ENCODE results near the gene ACADM.

GRCh38 chr1:75707191-75707590, 17.3 kb upstream of the ACADM start:
- TF ChIP-seq CTCF (IDR thresholded peaks at IDR 0.05) (no peak), POLR2A (IDR thresholded peaks at IDR 0.05) (no peak), POLR2AphosphoS5 (IDR thresholded peaks at IDR 0.05) (no peak)

Measured in breast epithelium (tissue), 3 donors.